ENCODE measurements around the gene OVAAL. TPM values are rescaled to one million over a fixed set of nuclear protein-coding genes. Genes with fewer than 3 reads are reported as not detected.
"Not testable (repeated sequence)": the region's sequence is repeated elsewhere in the genome, so short reads cannot be mapped to it uniquely, and the experiment has no call there.

OVAAL gene
- total and polyA plus RNA-seq, 2 donors (not counting 1 experiment from before 2014, with no cell fraction given): not detected

GRCh38 chr1:180545991-180546390 is 12.8 kb upstream of the OVAAL start:
- Histone ChIP-seq H3K4me3 (replicated peaks in 1 of 4; ENCODE audit: control extremely low read depth in 1 of 4, insufficient read depth in 1 of 4, low read depth in 3 of 4, low read length in 4 of 4) (no peak overlapping the region), H2AFZ (ENCODE audit: low read length) (no peak overlapping the region), H3K9ac (ENCODE audit: insufficient read depth, low read length) (no peak overlapping the region), H3K27ac (ENCODE audit: insufficient read depth, low read length) (no peak overlapping the region), H3K9me3 (ENCODE audit: control insufficient read depth, insufficient read depth, low read depth, low read length) (no peaks in the 10 kb centered on the region), H3K36me3 (ENCODE audit: control insufficient read depth, insufficient read depth, low read length) (no peaks in the 10 kb centered on the region), H3K4me1 (ENCODE audit: control insufficient read depth, extremely low read depth, insufficient read depth, low read length) (no peaks in the 10 kb centered on the region), H3K27me3 (ENCODE audit: control insufficient read depth, insufficient read depth, low read length) (no peaks in the 10 kb centered on the region), H4K20me1 (ENCODE audit: control insufficient read depth, extremely low read depth, insufficient read depth, low read length) (no peaks in the 10 kb centered on the region), H3K4me2 (ENCODE audit: extremely low read depth, insufficient read depth, low read length) (no peak overlapping the region), H3K79me2 (ENCODE audit: control insufficient read depth, insufficient read depth, low read length) (no peaks in the 10 kb centered on the region)
- TF ChIP-seq CTCF (conservative IDR thresholded peaks at IDR 0.05 in 1 of 2, IDR thresholded peaks at IDR 0.05 in 1 of 2; ENCODE audit: low read depth in 1 of 2, low read length in 2 of 2): no peak
- TF ChIP-seq EZH2 (IDR thresholded peaks at IDR 0.05; ENCODE audit: low read length, missing control alignments): no peak
- DNase-seq (ENCODE audit: low read depth in 2 of 2): no peak

- H3K4me3 ChIP-seq (replicated peaks in 1 of 4; ENCODE audit: control extremely low read depth in 1 of 4, insufficient read depth in 1 of 4, low read depth in 3 of 4, low read length in 4 of 4): no peak overlapping the region
- peak in 1 of 2 donors; percentile 18 for DNase-seq (ENCODE audit: low read depth in 2 of 2)
- TF ChIP-seq EZH2 (IDR thresholded peaks at IDR 0.05; ENCODE audit: low read length, missing control alignments) (no peak), CTCF (conservative IDR thresholded peaks at IDR 0.05 in 1 of 2, IDR thresholded peaks at IDR 0.05 in 1 of 2; ENCODE audit: low read depth in 1 of 2, low read length in 2 of 2) (no peak)
- no peak overlapping the region for H2AFZ ChIP-seq (ENCODE audit: low read length)
- no peak overlapping the region for H3K27ac ChIP-seq (ENCODE audit: insufficient read depth, low read length)
- H3K27me3 ChIP-seq (ENCODE audit: control insufficient read depth, insufficient read depth, low read length): no peaks in the 10 kb centered on the region
- H3K4me2 ChIP-seq (ENCODE audit: extremely low read depth, insufficient read depth, low read length): no peak overlapping the region
- H3K9ac ChIP-seq (ENCODE audit: insufficient read depth, low read length): no peak overlapping the region
- no peaks in the 10 kb centered on the region for H3K9me3 ChIP-seq (ENCODE audit: control insufficient read depth, insufficient read depth, low read depth, low read length)
- H3K79me2 ChIP-seq (ENCODE audit: control insufficient read depth, insufficient read depth, low read length): no peaks in the 10 kb centered on the region
- H4K20me1 ChIP-seq (ENCODE audit: control insufficient read depth, extremely low read depth, insufficient read depth, low read length): no peaks in the 10 kb centered on the region
- no peaks in the 10 kb centered on the region for H3K4me1 ChIP-seq (ENCODE audit: control insufficient read depth, extremely low read depth, insufficient read depth, low read length)
- no peaks in the 10 kb centered on the region for H3K36me3 ChIP-seq (ENCODE audit: control insufficient read depth, insufficient read depth, low read length)
Observed at GRCh38 chr1:180548686-180549317, 10.0 kb upstream of the OVAAL start.

- not testable (repeated sequence) for H3K27me3 ChIP-seq (ENCODE audit: control insufficient read depth, insufficient read depth, low read length); H3K9ac ChIP-seq (ENCODE audit: insufficient read depth, low read length); H3K9me3 ChIP-seq (ENCODE audit: control insufficient read depth, insufficient read depth, low read depth, low read length); H4K20me1 ChIP-seq (ENCODE audit: control insufficient read depth, extremely low read depth, insufficient read depth, low read length); H3K27ac ChIP-seq (ENCODE audit: insufficient read depth, low read length); H2AFZ ChIP-seq (ENCODE audit: low read length); H3K36me3 ChIP-seq (ENCODE audit: control insufficient read depth, insufficient read depth, low read length); H3K4me1 ChIP-seq (ENCODE audit: control insufficient read depth, extremely low read depth, insufficient read depth, low read length); DNase-seq (ENCODE audit: low read depth in 2 of 2); H3K4me3 ChIP-seq (replicated peaks in 1 of 4; ENCODE audit: control extremely low read depth in 1 of 4, insufficient read depth in 1 of 4, low read depth in 3 of 4, low read length in 4 of 4); H3K79me2 ChIP-seq (ENCODE audit: control insufficient read depth, insufficient read depth, low read length); H3K4me2 ChIP-seq (ENCODE audit: extremely low read depth, insufficient read depth, low read length)
Observed at GRCh38 chr1:180549770-180550169, 9.0 kb upstream of the OVAAL start.

Data from fibroblast of lung (primary cell).